NCI-H1930 (cell line): ENCODE measurements around the gene RBM18.

Source experiments
- DNase-seq, 2 experiments: peaks; one replicate each; lab custom pipeline; 2025; lab: John Stamatoyannopoulos, UW

Gene RBM18

DNA sequence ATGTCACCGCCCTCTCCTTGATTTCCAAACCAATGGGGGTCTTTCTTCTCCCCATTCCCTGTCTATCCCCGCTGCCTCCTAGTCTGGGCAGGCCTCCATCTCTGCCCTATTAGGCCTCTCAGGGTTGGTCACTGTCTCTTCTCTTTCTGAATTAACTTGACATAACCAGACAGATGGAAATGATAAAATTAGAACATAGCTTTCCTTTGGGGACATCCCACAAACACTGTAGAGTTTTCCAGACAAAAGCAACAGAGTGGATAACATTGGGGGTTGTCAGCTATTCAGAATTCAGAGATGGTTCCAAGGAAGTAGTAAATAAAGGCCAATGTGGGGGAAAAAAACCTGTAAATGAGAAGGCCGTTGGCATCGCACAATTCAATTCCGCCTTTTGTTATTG is 60.6 kb downstream of the RBM18 start:
- DNase-seq: no peak

DNA sequence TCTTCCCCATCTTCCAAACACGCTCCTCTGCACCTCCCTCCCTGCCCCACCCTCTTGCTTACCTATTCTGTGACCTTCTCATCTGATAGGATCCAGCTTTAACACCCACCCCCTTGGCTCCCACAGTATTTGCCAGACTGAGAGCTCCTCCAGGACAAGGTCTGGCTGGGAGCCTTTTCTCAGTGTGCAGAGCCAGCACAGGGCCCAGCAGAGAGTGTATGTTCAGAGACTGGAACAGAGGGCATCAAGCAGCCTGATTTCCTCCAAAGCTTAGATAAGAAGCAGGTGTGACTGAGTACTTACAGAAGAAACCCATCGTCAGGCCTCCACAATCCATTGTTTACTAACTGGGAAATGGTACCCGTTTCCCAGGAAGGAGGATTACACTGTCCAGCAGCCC is 62.5 kb downstream of the RBM18 start:
- DNase-seq: no peak

DNA sequence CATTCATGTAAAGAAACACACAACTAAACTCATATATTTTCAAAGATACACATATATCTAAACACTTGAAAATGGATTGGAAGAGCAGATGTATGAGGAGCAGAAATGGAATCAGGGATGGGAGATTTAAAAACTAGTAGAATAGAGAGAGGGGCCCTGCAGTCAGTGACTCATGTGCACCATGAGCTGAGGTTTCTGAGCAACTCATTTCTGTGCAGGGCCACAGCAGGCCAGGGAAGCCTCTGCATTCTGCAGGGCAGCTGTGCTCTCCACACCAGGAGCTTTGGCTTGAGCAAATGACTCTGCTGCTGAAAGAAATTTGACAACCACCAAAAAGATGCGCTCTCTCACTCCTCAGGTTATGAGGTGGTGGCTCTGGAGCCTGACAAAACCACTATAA is 63.0 kb downstream of the RBM18 start:
- no peak for DNase-seq

DNA sequence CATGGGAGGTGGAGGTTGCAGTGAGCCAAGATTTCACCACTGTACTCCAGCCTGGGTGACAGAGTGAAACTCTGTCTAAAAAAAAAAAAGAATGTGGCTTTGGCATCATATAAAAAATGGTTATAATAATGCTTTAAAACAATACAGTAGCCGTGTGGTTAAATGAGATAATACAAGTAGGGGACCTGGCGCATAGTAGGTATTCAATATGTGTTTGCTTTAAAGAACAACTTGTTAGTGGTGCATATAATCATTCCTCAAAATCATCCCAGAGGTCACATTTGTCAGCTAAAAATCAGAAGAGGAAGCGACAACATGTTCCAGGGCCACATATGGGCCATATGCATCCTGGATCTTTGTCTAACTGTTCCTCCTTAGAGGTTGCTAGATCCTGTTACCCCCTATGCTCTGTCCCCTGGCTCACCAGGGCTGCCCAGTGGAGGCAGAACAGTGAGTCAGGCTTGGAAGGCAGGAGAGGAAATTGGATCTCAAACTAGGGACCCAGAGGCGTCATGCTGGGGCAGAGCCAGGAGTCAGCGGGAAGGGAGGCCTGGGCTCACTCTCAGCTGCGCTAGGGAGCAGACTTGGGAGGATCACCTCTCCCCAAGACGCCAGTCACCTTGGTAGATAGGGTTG is 63.6 kb downstream of the RBM18 start:
- no peak for DNase-seq

DNA sequence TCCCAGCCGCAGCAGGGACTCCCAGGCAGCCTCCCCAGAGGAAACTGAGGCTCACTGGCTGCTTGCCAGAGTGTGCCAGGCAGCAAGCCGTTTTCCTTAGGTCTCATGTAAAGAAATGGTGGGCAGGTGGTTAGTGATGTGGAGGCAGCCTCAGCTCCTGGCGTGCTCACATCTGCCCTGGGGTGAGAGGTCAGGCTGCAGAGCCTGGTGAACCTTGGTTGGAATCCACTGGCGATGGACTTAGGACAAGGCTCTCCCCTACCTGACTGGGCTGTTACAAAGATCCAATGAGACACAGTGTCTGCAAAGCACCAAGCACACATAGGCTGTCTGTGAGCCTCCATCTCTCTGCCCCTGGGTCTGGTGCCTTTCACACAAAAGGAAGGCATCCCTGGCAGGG is 66.8 kb downstream of the RBM18 start:
- DNase-seq: no peak

DNA sequence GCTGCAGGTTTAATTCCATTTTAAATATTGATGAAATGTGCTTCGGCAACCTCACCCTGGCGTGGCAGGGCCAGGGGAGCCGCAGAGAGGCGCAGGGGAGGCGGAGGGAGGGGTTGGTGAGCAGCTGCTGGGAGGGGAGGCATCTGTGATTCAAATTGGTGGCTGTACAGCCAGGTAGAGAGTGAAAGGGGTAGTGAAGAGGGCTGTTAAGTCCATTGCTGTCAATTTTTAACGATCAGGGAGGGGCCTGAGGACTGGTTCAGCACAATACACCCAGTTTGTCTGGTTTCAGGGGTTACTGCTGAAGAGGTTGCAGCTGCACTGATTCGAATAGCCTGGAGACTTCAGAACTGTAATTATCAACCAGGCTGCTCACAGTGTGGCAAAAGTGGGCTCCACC is 67.2 kb downstream of the RBM18 start:
- no peak for DNase-seq

DNA sequence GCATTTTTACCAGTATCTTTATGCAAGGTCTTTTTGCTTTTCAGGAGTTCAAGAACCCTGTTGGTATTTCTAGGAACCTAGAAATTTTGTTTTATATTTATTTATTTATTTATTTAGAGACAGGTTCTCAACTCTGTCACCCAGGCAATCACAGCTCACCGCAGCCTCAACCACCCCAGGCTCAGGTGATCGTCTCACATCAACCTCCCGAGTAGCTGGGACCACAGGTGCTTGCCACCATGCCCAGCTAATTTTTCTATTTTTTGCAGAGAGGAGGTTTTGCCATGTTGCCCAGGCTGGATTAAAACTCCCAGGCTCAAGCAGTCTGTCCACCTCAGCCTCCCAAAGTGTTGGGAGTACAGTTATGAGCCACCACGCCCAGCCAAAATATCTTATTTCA is 68.8 kb downstream of the RBM18 start:
- DNase-seq: no peak

DNA sequence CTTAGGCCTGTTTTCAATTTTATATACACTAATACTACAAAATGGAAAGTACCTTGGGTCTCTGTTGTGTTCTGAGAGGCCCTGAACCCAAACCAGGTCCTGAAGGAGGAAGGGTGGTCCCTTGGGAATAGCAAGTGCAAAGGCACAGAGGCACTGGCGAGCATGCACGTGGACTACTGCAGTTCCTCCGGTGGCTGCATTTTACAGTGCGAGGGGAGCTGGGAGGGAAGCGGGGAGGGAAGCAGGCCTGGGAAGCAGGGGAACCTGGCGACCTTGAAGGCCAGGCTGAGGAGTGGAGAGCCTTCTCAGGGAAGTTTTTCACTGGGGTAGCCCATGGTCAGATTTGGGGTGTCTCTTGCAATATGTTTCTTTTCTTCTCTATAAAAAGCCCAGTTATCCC is 71.0 kb downstream of the RBM18 start:
- DNase-seq: no peak

DNA sequence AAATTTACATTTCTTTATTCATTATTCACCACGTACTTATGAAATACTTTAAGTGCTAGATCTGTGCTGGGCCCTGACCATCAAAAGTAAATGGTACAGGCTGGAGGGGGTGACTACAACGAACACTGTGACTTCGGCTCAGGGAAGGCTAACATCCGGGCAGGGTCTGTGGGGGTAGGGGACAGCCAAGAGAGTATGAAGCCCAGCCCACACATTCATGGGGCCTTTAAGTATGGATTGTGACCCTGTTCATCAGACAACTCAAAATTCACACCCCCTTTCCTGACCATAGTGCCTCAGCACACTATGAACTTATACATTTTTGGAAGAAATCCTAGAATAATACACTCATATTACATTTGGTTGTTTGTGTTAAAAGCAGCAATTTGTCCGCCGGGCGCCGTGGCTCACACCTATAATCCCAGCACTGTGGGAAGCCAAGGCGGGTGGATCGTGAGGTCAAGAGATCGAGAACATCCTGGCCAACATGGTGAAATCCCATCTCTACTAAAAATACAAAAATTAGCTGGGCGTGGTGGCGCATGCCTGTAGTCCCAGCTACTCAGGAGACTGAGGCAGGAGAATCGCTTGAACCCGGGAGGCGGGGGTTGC is 71.6 kb downstream of the RBM18 start:
- DNase-seq: no peak

DNA sequence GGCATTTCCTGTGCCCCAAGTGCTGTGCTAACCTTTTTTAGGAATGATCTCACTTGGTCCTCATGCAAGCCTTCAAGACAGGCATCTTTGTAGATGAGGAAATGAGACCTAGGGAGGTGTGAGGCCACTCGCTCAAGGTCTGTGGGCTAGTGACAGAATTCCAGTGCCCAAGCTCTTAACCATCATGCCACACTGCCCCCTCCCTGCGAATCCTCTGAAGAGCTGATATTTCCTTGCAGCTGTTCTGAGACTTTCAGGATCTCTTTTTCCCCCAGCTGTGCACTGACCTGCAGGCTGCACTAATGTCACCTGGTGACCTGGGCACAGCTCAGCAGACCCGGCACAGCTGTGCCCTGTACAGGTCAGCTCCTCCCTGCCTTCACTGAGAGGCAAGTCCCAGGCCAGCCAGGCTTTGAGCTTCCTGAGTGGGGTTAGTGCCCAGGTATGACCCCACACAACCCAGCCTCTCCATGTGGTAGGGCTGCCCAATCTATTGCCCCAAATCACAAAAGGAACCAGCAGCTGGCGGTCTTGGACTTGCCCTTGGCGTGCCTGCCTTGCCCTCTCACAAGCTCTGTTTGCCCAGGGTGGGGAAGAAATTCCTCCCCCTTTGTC is 72.3 kb downstream of the RBM18 start:
- DNase-seq: no peak

DNA sequence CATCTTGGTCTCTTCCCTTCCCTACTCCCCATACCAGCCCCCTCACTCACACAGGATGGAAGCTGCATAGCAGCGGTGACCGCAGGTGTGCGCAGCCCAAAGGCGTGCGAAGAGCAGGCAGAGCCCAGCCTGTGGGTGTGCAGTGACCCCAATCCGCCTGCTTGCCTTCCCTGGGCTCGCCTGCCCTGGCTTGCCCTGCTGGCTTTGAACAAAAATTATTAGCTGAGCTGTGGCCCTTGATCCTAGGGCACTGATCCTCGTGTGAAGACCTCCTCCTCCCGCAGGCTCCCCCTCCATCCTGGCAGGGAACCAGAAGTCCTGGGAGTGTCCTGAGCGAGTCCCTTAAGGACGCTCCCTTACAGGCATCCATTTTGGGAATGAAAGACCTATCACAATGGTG is 73.1 kb downstream of the RBM18 start:
- DNase-seq: no peak

DNA sequence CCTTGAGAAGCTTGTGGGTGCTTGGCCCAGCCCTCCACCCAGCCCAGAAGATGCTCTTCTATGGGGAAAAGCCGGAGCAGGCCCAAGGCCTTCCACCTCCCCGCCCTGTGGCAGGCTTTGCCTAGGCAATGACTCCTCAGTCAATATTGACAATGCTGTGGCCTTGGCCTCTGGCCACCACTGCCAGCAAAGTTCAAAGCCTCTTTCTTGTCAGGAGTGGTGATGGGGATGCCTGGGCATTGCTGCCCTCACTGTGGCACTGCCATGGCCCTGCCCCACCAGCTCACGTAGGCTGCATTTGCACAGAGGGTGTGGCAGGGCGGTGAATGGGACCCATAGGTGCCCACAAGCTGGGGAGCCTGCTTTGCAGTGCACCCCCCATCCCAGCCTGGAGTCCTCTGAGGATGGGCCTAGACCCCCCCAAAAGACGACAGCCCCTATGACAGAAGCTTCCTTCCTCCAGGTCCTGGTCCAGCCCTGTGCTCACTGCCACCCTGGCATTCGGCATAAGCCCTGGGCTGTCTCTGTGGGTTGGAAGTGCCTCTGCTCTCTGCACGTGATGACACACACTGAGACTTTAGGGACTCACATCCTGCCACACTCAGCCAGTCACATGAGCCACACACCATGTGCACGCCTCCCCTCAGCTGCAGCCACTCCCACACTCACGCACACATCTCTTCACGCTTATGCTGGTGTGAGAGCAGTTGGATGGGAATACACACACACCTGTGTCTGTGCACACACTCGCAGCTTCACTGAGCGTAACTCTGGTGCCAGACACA is 73.9 kb downstream of the RBM18 start:
- no peak for DNase-seq

DNA sequence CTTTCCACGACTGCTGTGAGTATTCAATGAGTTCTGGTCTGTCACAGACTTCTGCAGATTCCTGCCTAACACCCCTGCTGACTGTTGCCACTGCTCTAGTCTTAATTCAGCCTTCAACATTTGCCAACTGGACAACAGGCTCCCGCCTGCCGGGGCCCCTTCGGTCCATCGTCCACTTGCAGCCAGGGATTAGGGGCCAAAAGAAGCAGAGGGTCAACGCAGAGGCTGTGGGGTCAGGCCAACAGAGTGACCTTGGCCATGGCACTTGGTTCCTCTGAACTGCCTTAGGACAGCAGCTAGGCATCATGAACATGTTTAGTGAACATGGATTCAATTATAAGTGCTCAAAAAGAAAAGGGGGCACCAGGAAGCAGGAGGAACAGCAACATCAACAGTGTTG is 76.3 kb downstream of the RBM18 start:
- no peak for DNase-seq
